ENCODE data around the gene CARD19. TPM values are rescaled to one million over a fixed set of nuclear protein-coding genes. Genes with fewer than 3 reads are reported as not detected.
A peak's percentile ranks its signal among the peaks of the same experiment; 100 is the strongest.

CARD19 gene
- total RNA-seq, 1 donor from 2014 or later, result 35.8 TPM

DNA sequence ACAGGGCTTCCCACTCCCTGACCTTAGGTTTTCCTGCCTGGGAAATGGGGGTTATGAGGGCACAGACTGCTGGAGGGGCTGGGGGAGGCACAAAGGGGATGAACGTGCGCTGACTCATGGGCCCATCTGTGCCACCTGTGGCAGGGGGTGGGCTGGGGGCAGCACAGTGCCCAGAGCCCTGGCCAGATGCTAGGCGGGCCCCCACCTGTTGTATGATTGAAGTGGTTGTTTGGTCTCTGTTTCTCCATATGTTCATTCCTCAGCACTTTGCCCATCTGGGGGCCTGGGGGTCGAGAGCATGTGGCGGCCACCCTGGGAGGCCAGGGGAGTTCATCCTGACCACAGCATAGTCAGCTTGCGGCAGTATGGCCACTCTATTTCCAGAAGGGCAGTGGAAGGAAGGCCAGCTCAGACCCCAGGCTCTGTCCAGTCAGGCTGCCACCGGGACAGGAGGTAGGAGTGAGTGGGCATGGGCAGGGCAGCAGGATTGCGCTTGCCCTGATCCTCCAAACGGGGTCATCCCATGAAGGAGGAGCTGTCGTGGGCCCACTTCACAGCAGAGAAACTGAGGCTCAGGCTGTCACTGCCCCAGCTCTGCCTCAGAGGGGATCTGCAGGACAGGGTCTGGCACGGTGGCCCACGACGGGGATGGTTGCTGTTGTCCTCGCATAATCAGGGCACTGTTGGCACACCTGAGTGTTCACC, 38.9 kb downstream of the CARD19 start:
- H3K4me1 Mint-ChIP-seq (ENCODE audit: unreplicated experiment), result peaks cover 42% of the 10 kb centered on the region
- no peaks in the 10 kb centered on the region for H3K27me3 Mint-ChIP-seq (ENCODE audit: unreplicated experiment)
- TF ChIP-seq, protein P1, sequence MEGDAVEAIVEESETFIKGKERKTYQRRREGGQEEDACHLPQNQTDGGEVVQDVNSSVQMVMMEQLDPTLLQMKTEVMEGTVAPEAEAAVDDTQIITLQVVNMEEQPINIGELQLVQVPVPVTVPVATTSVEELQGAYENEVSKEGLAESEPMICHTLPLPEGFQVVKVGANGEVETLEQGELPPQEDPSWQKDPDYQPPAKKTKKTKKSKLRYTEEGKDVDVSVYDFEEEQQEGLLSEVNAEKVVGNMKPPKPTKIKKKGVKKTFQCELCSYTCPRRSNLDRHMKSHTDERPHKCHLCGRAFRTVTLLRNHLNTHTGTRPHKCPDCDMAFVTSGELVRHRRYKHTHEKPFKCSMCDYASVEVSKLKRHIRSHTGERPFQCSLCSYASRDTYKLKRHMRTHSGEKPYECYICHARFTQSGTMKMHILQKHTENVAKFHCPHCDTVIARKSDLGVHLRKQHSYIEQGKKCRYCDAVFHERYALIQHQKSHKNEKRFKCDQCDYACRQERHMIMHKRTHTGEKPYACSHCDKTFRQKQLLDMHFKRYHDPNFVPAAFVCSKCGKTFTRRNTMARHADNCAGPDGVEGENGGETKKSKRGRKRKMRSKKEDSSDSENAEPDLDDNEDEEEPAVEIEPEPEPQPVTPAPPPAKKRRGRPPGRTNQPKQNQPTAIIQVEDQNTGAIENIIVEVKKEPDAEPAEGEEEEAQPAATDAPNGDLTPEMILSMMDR (IDR thresholded peaks at IDR 0.05), result no peak
- peak overlapping the region; percentile 68 for H3K4me3 Mint-ChIP-seq (ENCODE audit: unreplicated experiment)
- H3K27ac Mint-ChIP-seq (ENCODE audit: unreplicated experiment), result peak overlapping the region; percentile 44
- no peak for DNase-seq (ENCODE audit: extremely low spot score, unreplicated experiment)
- H3K9me3 Mint-ChIP-seq (ENCODE audit: unreplicated experiment), result peaks cover 3% of the 10 kb centered on the region
- H3K36me3 Mint-ChIP-seq (ENCODE audit: unreplicated experiment), result no peaks in the 10 kb centered on the region

DNA sequence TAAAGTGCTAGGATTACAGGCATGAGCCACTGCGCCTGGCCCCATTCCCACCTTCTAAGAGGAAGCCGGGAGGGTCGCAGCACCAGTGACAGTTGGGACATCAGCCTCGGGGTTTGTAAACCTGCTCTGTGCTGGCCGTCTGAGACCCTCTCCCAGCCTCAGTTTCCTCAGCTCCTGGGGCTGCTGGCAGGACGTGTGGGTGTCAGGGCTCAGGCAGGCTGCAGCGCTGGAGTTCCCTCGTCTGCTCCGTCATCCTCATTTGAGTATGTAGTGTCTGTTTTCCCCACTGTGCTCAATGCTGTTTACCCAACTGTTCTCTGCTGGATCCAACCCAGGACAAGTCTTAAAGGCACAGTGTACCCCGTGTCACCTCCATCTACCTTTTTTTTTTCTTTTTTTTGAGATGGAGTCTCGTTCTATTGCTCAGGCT, 40.0 kb downstream of the CARD19 start:
- Mint-ChIP-seq H3K27me3 (ENCODE audit: unreplicated experiment) (no peaks in the 10 kb centered on the region), H3K4me1 (ENCODE audit: unreplicated experiment) (peaks cover 35% of the 10 kb centered on the region), H3K27ac (ENCODE audit: unreplicated experiment) (no peak overlapping the region), H3K4me3 (ENCODE audit: unreplicated experiment) (peak overlapping the region; percentile 44), H3K36me3 (ENCODE audit: unreplicated experiment) (no peaks in the 10 kb centered on the region), H3K9me3 (ENCODE audit: unreplicated experiment) (peaks cover 3% of the 10 kb centered on the region)
- no peak for DNase-seq (ENCODE audit: extremely low spot score, unreplicated experiment)
- TF ChIP-seq, protein P1 (IDR thresholded peaks at IDR 0.05), result no peak

DNA sequence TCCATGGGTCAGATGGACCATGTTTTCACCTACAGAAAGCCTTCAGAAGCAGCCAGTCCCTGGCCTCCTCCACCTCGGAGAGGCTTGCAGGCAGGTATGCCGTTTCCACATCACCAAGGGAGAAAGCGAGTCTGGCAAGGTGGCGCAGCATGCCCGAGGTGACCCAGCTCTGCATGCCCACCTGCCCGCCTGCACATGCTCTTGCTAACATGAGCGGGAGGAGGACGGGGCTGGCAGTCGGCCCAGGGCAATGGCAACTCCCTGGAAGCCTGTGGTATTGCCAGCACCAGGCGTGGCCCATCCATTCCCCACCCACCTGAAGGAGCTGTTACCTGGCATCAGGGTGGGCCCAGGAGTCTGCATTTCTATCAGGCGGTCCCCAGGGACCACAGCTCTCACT, 41.3 kb downstream of the CARD19 start:
- Mint-ChIP-seq H3K4me1 (ENCODE audit: unreplicated experiment) (peaks cover 24% of the 10 kb centered on the region), H3K4me3 (ENCODE audit: unreplicated experiment) (no peak overlapping the region), H3K27ac (ENCODE audit: unreplicated experiment) (no peak overlapping the region), H3K9me3 (ENCODE audit: unreplicated experiment) (peaks cover 3% of the 10 kb centered on the region), H3K36me3 (ENCODE audit: unreplicated experiment) (no peaks in the 10 kb centered on the region), H3K27me3 (ENCODE audit: unreplicated experiment) (no peaks in the 10 kb centered on the region)
- DNase-seq (ENCODE audit: extremely low spot score, unreplicated experiment), result no peak
- TF ChIP-seq, protein P1 (IDR thresholded peaks at IDR 0.05), result no peak

DNA sequence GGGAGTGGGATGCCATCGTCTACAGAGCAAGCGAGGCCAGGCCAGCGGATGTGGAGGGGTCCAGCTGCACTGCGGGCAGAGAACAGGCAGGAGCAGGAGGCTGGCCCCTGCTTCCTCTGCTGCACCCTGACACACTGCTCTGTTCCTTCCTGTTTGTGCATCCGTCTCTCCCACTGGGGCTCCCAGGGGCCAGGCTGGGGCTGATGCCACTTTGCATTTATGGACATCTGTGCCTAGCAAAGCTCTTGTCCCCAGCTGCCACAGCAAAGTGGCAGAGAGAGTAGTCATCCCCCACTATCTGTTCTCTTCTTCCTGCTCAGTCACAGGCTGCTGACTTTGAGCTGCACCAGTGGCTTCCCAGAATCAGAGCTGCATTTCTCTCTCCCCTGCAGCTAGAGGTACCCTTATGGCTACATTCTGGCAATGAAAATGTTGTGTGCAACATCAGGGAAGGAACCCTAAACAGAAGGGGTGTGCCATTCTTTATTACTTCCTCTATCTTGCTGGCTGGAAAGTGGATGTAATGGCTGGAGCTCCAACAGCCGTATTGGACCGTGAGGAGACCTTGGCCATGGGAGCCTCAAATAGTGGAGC, 42.3 kb downstream of the CARD19 start:
- TF ChIP-seq, protein P1 (IDR thresholded peaks at IDR 0.05), result no peak
- no peak overlapping the region for H3K27ac Mint-ChIP-seq (ENCODE audit: unreplicated experiment)
- no peaks in the 10 kb centered on the region for H3K27me3 Mint-ChIP-seq (ENCODE audit: unreplicated experiment)
- no peak overlapping the region for H3K4me3 Mint-ChIP-seq (ENCODE audit: unreplicated experiment)
- H3K9me3 Mint-ChIP-seq (ENCODE audit: unreplicated experiment), result peaks cover 3% of the 10 kb centered on the region
- no peak for DNase-seq (ENCODE audit: extremely low spot score, unreplicated experiment)
- H3K36me3 Mint-ChIP-seq (ENCODE audit: unreplicated experiment), result no peaks in the 10 kb centered on the region
- H3K4me1 Mint-ChIP-seq (ENCODE audit: unreplicated experiment), result peaks cover 15% of the 10 kb centered on the region

DNA sequence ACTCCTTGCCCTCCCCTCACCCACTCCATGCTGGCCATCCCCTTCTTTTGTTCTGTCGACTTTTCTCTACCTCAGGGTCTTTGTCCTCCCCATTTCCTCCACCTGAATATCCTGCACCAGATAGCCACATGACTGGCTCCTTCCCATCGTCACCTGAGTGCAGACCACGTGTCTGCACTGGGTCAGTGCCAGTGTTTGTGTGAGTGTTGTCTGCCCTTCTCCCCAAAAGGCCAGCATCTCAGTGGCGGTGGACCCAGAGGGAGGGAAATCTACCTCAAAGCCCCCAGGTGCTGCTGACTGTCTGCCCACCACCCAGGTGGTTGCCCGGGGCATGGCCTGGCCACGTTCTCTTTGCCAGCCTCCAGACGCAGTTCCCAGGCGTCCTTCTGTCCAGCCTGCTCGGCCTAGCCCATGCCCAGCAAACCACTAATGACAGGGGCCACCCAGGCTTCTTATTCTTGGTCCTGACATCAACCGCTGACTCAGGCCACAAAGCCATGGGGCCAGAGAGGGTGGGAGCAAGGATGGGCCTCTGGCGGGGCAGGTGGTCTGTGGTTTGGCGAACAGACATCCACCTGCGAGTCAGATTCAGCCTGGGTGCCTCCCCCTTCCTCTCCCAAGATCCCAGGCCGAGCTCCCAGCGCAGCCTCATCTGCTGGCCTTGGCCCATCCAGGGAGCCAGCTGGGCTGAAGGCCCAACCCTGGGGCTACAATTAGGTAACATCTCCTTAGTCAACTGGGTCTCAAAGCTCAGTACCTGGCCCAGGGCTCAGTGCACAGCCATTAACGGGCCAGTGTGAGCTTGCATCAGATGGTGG, 43.6 kb downstream of the CARD19 start:
- Mint-ChIP-seq H3K4me3 (ENCODE audit: unreplicated experiment) (no peak overlapping the region), H3K27me3 (ENCODE audit: unreplicated experiment) (no peaks in the 10 kb centered on the region), H3K4me1 (ENCODE audit: unreplicated experiment) (peaks cover 16% of the 10 kb centered on the region), H3K36me3 (ENCODE audit: unreplicated experiment) (no peaks in the 10 kb centered on the region), H3K9me3 (ENCODE audit: unreplicated experiment) (peaks cover 3% of the 10 kb centered on the region), H3K27ac (ENCODE audit: unreplicated experiment) (no peak overlapping the region)
- TF ChIP-seq, protein P1 (IDR thresholded peaks at IDR 0.05), result no peak
- no peak for DNase-seq (ENCODE audit: extremely low spot score, unreplicated experiment)
